SW 1271 (cell line): ENCODE data around the gene PPP4R1.
A peak's percentile ranks its signal among the peaks of the same experiment; 100 is the strongest.

Experiments
- DNase-seq, 2 experiments: peaks; one replicate each; lab custom pipeline; 2025; lab: John Stamatoyannopoulos, UW

The PPP4R1 gene

GRCh38 chr18:9587924-9588323 lies 26.4 kb downstream of the PPP4R1 start:
- no peak for DNase-seq

- no peak for DNase-seq
Observed at GRCh38 chr18:9586814-9587213, 27.5 kb downstream of the PPP4R1 start.

DNA sequence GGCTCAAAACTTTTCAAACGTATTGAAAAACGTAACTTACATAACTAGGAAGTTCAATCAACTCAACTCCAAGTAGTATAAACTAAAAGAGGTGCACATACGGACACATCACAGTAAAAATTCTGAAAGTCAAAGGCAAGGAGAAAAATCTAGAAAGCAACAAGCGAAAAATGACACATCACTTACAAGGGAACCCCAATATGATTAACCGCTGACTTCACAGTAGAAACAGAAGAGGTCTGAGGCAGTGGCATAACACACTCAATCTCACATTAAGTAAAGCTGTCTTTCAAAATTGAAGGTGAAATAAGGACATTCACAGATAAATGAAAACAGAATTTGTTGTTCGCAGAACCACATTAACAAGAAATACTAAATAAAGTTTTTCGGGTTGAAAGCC lies 32.7 kb downstream of the PPP4R1 start:
- DNase-seq, result no peak

- DNase-seq, result no peak
Observed at GRCh38 chr18:9578306-9578705, 36.1 kb downstream of the PPP4R1 start.

DNA sequence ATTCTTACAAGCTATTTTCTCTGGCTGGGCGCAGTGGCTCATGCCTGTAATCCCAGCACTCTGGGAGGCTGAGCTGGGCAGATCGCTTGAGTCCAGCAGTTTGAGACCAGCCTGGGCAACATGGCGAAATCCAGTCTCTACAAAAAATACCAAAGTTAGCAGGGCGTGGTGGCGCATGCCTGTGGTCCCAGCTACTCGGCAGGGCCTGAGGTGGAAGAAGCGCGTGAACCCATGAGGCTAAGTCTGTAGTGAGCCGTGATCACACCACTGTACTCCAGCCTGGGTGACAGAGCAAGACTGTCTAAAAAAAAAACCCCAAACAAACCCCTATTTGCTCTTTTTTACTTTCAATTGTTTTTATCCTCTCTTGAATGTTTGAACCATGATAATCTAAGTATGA lies 37.0 kb downstream of the PPP4R1 start:
- no peak for DNase-seq

DNA sequence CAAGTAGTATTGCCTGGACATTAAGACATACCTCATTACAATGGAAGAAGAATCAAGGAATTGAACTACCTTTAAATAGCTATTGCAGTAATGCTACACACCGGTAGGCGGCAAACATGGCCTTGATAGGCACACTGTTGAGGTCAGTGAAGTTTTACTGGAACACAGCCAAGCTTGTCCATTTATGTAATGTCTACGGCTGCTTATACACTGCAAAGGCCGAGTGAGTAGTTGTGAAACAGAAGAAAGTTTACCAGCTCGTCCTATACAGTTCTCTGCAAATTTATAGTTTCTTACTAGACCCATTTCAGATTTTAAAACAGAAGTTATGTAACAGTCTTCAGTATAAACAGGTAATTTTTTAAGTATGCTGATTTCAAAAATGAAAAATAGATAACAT lies 38.8 kb downstream of the PPP4R1 start:
- peak; percentile 47 to 84 for DNase-seq

- DNase-seq, result no peak
Observed at GRCh38 chr18:9574473-9575115, 39.8 kb downstream of the PPP4R1 start.

DNA sequence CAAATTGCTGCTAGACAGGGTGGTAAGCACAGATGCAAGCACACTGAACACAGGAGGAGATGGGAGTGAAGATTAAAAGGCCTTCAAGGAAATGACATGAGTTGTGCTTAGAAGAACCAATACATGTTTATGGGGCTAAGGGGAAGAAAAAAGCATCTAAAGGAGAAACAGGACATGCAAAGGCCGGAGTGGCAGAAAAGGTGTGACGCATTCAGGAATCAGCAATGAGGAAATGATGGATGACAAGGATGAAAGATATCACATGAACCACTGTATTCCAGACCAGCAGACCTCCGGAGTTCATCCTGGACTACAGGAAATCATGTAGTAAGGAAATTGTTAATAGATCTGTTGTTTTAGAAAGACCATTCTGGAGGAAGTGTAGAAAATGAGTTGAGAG lies 42.8 kb downstream of the PPP4R1 start:
- DNase-seq, result no peak

- no peak for DNase-seq
Observed at GRCh38 chr18:9570255-9570654, 44.1 kb downstream of the PPP4R1 start.

- no peak for DNase-seq
Observed at GRCh38 chr18:9569178-9569577, 45.2 kb downstream of the PPP4R1 start.

DNA sequence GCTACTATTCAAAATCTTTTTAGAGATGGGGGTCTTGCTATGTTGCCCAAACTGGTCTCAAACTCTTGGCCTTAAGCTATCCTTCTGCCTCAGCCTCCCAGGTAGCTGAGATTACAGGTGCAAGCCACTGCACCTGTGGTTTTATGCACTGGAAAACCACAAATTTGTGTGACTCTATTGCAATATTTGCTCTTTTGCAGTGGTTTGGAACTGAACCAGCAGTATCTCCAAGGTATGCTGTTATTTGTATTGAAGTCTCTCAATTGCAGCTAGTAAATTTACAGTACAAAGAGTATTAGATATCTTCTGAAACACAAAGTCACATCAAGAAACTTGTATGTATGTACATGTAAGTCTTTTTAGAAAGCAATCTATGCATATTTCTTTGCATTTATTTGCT lies 46.2 kb downstream of the PPP4R1 start:
- DNase-seq, result no peak

DNA sequence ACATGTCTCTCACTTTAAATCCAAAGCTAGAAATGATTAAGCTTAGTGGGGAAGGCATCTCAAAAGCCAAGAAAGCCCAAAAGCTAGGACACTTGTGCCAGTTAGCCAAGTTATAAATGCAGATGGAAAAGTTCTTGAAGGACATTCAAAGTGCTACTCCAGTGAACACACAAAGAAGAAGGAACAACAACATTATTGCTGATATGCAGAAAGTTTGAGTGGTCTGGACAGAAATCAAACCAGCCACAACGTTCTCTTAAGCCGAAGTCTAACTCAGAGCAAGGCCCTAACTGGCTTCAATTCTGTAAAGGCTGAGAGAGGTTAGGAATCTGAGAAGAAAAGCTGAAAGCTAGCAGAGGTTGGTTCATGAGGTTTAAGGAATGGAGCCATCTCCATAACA lies 49.0 kb downstream of the PPP4R1 start:
- no peak for DNase-seq

DNA sequence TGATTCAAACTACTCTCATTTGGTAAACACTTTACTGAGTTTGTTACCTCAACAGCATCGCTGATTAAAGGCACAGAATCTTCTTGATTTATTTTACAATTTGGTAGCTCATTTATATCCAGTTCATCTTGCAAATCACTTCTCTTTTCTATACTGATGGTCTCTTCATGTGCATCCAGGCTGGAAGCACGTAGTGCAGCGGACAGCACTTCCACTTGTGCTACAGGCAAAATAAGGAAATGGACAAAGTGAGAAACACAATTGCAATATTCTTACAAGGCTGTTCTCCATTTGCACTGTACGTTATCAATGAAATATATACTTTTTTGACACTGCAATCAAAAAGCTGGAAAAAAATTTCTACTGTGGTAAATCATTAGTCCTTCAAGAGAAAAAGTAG lies 51.0 kb downstream of the PPP4R1 start:
- DNase-seq, result no peak

DNA sequence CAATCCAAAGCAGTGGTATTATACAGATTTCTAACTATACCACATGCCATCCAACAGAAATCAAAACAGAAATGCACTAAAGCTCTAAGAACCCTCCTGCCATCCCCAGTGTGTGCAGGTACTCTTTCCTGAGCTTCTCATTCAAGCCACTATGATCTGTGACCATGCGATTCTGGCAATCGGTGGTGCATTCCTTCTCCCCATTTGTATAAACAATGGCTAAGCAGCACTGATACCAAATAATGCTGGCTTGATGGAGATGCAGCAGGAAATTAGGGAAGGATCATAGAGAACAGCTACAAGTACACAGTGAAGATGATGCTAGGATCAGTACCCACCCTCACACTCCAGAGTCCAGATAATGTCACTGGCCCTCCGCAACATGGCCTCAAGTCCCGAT lies 51.8 kb downstream of the PPP4R1 start:
- no peak for DNase-seq

DNA sequence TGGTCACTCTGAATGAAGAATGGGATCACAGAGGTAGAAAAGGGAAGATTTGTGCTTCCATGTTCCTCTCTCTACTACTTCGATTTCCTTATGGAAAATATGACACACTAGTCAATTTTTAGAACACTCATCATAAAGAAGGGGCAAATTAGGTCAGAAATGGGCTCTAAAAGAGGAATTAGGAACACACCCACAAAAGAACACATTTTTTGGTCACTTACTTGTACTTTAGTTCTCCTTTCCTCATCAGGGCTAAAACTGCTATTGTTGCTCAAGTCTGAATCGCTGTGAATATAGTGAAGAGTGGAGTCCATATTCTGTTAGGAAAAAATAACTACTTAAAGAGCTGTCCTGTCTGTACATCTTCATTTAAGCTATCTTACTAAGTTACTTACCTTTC lies 52.6 kb downstream of the PPP4R1 start:
- no peak for DNase-seq

- DNase-seq, result no peak
Observed at GRCh38 chr18:9559253-9559652, 55.1 kb downstream of the PPP4R1 start.

DNA sequence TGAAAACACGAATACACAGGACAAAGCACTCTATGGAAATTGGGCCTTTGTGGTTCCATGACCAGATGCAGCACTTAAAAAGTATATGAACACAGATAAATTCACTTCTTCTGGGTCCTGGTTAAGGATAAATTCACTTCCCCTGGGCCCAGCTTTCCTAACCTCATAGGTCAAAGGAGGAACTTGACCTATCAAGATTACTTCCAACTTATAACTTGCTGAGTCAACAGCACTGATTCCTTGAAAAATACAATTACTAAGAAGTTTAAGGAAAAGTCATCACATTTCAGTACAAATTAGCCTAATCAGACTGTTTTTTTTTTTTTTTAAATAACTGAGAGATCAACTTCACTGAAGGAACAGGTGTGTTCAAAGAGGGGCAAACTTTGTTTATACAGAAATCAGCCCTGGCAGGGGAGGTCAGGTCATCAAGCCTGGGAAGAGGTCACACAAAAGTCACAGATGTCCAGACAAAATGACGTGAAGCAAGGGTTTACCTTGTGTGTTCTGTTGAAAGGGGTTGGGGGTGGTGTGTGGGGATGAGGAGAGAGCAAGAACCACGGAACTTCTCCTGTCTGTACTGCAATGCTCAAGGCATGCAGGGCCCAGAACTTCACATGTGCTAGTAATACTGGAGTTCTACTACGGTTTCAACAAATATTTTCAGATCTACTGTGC lies 55.8 kb downstream of the PPP4R1 start:
- DNase-seq, result no peak

DNA sequence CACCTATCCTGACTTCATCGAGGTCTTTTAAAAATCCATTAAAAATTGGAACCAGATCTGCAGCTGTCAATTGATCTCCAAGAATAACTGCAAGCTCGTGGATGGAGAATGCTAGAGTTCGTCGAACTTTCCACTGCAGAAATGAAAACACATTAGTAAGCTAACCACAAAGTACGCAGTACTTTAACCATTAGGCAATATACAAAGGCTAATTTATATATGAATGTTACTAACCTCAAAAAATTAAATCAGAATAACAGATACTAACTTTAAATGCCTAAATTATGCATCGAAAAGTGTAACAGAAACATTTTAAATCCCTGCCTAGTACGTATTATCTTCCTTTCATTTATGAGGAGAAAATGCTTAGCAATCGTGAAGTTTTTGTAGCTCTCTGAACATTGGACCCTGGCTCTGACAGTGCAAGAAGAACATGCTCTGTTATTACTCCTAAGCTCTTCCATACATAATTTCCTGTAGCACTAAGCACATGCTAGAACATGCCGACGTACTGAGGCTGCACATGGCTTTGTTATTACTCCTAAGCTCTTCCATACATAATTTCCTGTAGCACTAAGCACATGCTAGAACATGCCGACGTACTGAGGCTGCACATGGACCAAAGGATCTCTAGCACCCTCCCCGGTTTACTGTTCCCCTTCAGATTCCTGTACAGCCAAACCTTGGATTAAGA lies 57.0 kb downstream of the PPP4R1 start:
- DNase-seq, result no peak

- DNase-seq, result no peak
Observed at GRCh38 chr18:9552616-9553015, 61.7 kb downstream of the PPP4R1 start.

DNA sequence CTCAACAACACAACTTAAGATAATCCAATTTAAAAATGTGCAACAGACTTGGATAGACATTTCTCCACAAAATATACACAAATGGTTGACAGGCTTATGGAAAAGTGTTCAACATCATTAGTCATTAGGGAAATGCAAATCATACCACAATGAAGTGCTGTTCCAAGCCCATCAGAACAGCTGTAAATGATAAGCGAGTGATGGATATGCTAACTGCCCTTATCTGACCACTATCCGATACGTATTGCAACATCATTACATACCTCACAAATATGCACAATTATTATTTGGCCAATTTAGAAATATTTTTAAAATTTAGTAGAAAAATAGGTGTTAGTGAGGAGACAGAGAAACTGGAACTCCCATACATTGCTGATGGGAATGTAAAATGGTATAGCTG lies 62.2 kb downstream of the PPP4R1 start:
- no peak for DNase-seq

DNA sequence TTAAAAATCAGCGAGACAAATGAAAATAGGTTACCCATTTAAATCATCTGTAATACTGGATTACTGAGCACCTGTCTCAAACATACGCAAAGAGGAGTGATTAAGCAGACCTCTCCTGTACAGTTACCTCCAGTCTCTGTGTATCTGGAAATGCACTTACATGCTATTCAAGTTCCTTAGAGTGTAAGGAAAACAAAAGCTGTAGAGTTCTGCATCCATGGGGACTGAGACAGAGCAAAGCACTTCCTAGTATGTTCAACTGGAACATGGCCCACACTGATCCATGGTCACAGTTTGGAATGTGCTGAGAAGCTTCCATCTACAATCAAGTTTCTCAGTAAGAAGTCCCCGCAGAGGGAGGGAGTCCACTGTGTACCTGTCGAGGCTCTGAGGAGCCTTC lies 63.9 kb downstream of the PPP4R1 start:
- DNase-seq, result no peak

DNA sequence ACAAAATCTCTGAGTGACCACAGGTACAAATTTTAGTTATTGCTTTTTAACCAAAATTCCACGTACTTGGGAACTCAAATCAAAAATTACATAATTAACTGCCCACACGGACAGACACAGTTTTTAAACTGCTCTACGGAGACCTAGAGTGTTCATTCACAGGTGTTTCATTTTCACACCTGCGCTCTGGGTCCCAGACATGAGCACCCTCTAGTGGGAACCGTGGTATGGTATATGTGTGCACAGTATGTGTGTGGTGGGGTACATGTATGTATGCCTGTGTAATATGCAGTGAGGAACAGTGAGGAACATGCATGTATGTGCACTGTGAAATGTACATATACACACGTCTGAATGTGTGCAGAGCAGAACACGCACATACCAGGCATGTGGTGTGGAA lies 65.0 kb downstream of the PPP4R1 start:
- no peak for DNase-seq

GRCh38 chr18:9547782-9548181 lies 66.6 kb downstream of the PPP4R1 start:
- DNase-seq, result no peak

DNA sequence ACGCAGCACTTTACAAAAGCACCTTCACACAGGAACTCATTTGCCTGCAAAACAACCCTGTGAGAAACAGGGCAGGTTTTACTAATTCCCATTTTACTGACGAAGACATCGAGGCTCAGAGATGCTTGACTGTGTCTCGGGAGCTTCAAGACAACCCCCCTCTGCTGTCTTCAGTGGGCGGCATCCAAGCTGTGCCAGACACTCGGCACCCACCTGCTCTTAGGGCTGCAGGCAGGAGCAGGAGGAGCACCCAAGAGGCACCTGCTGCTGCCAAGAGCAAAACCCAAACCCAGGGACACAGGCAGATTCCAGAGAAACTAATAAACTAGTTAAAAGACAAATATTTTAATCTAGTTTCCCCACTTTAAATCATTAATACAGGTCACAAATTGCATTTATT lies 67.9 kb downstream of the PPP4R1 start:
- no peak for DNase-seq
